Thyroid gland (tissue), 4 donors: ENCODE results near the gene PIK3R5. TPM values are rescaled to one million over a fixed set of nuclear protein-coding genes. Genes with fewer than 3 reads are reported as not detected.
A peak's percentile ranks its signal among the peaks of the same experiment; 100 is the strongest.

ENCODE experiments used
- DNase-seq, 2 donors: peaks; one replicate each; pipeline ENCODE4 v3.0.0-alpha.2; 2019
- H3K27ac ChIP-seq, 3 donors: fragments of 200-600 bp; sonication (generic); 1 replicate in 2 of 3; 2 replicates in 1 of 3; pipeline ENCODE4 v1.5.1; 2016 to 2019; ENCODE audit warnings: mild to moderate bottlenecking in 1 of 3, moderate library complexity in 1 of 3
- H3K27me3 ChIP-seq: fragments of 200-600 bp; sonication (generic); one replicate; pipeline ENCODE4 v1.5.1; 2019
- H3K36me3 ChIP-seq, 2 donors: fragments of 200-600 bp; sonication (generic); one replicate each; pipeline ENCODE4 v1.5.1; 2016 to 2019
- H3K4me1 ChIP-seq, 2 donors: fragments of 200-600 bp; sonication (generic); one replicate each; pipeline ENCODE4 v1.5.1; 2017 to 2019
- H3K4me3 ChIP-seq, 3 donors: fragments of 200-600 bp; sonication (generic); replicated peaks in 1 of 3; 1 replicate in 2 of 3; 2 replicates in 1 of 3; pipeline ENCODE4 v1.5.1; 2016; ENCODE audit warnings: mild to moderate bottlenecking in 1 of 3
- H3K9me3 ChIP-seq: fragments of 200-600 bp; sonication (generic); one replicate; pipeline ENCODE4 v1.5.1; 2017
- CTCF ChIP-seq, 6 experiments: fragments of 200-600 bp in 3 of 6; fragments of 450-650 bp in 3 of 6; sonication (generic) in 3 of 6; IDR thresholded peaks; one replicate each; pipeline ENCODE4 v1.5.1; 2016 to 2019; ENCODE audit warnings: antibody characterized with exemption in 6 of 6, mild to moderate bottlenecking in 2 of 6, inconsistent platforms in 1 of 6, moderate library complexity in 1 of 6
- POLR2A ChIP-seq, 2 donors: fragments of 450-650 bp; IDR thresholded peaks; one replicate each; pipeline ENCODE4 v1.6.1; 2017; ENCODE audit warnings: antibody characterized with exemption in 2 of 2, mild to moderate bottlenecking in 2 of 2, moderate library complexity in 1 of 2
- WGBS, 2 donors: methylation state at CpG; one replicate each; pipeline ENCODE4 v1.1.5; 2017; 5-methylcytosine and 5-hydroxymethylcytosine counted together
- intact Hi-C: fragments of 100-400 bp; cut with DNase I; formaldehyde crosslinking; loops from one replicate; pipeline ENCODE4 v1.15.1; 2023
- total RNA-seq, 4 donors: library from RNA; depleted of rRNA; stranded (reverse); fragments of >200 nt; gene quantifications; one replicate each; pipeline ENCODE4 v1.2.3, GENCODE V29; 2016

The PIK3R5 gene
- total RNA-seq, 4 donors from 2014 or later, result 2.3 to 10.6 (median 5.1) TPM

GRCh38 chr17:8894673-8895578 is 70.6 kb downstream of the PIK3R5 start:
- H3K9me3 ChIP-seq, result no peaks in the 10 kb centered on the region
- no peak overlapping the region for H3K27ac ChIP-seq
- no peaks in the 10 kb centered on the region for H3K27me3 ChIP-seq
- intact Hi-C loops, result loop anchor here (5.0 kb wide), 1 partner anchor 143 kb away; no protein-coding TSS in a partner anchor
- 36% methylated on average over 24 of the region's 24 CpGs for WGBS, 2 donors
- DNase-seq, result peak; percentile 64 to 66
- no peaks in the 10 kb centered on the region for H3K4me1 ChIP-seq
- H3K4me3 ChIP-seq, result no peak overlapping the region
- TF ChIP-seq CTCF (IDR thresholded peaks at IDR 0.05), result peak; percentile 55 to 83 (median 68)
- TF ChIP-seq POLR2A (IDR thresholded peaks at IDR 0.05), result no peak
- no peaks in the 10 kb centered on the region for H3K36me3 ChIP-seq

- Histone ChIP-seq H3K9me3 (no peaks in the 10 kb centered on the region), H3K27ac (no peak overlapping the region), H3K4me3 (no peak overlapping the region), H3K27me3 (no peaks in the 10 kb centered on the region), H3K4me1 (no peaks in the 10 kb centered on the region), H3K36me3 (no peaks in the 10 kb centered on the region)
- DNase-seq, result no peak
- TF ChIP-seq POLR2A (IDR thresholded peaks at IDR 0.05) (no peak), CTCF (IDR thresholded peaks at IDR 0.05) (no peak)
- WGBS, 2 donors, result 53 to 62% methylated on average over 16 to 17 of the region's 17 CpGs
- intact Hi-C loops, result loop anchor here (5.0 kb wide), 1 partner anchor 142 kb away; no protein-coding TSS in a partner anchor
These were observed 71.3 kb downstream of the PIK3R5 start for GRCh38 chr17:8894202-8894671.

- no peak for DNase-seq
- Histone ChIP-seq H3K4me3 (no peak overlapping the region), H3K9me3 (no peaks in the 10 kb centered on the region), H3K27ac (no peak overlapping the region), H3K4me1 (no peaks in the 10 kb centered on the region), H3K27me3 (no peaks in the 10 kb centered on the region), H3K36me3 (no peaks in the 10 kb centered on the region)
- intact Hi-C loops, result loop anchor here (5.0 kb wide), 1 partner anchor 141 kb away; no protein-coding TSS in a partner anchor
- TF ChIP-seq POLR2A (IDR thresholded peaks at IDR 0.05) (no peak), CTCF (IDR thresholded peaks at IDR 0.05) (no peak)
- WGBS, 2 donors, result 86% methylated on average over 15 of the region's 15 CpGs
These were observed 71.8 kb downstream of the PIK3R5 start for GRCh38 chr17:8893621-8894201.

- Histone ChIP-seq H3K9me3 (no peaks in the 10 kb centered on the region), H3K4me1 (no peaks in the 10 kb centered on the region), H3K36me3 (no peaks in the 10 kb centered on the region), H3K27me3 (no peaks in the 10 kb centered on the region), H3K4me3 (no peak overlapping the region), H3K27ac (no peak overlapping the region)
- DNase-seq, result no peak
- 87 to 92% methylated on average over 3 of the region's 3 CpGs for WGBS, 2 donors
- intact Hi-C loops, result loop anchor here (5.0 kb wide), 1 partner anchor 141 kb away; no protein-coding TSS in a partner anchor
- TF ChIP-seq POLR2A (IDR thresholded peaks at IDR 0.05) (no peak), CTCF (IDR thresholded peaks at IDR 0.05) (no peak)
These were observed 72.4 kb downstream of the PIK3R5 start for GRCh38 chr17:8893059-8893458.
